ENCODE results near the gene ASB1. TPM values are rescaled to one million over a fixed set of nuclear protein-coding genes. Genes with fewer than 3 reads are reported as not detected.

ASB1 gene
- 21.2 and 34.9 TPM in 2 replicates for total RNA-seq

- DNase-seq (ENCODE audit: low read depth, low spot score) = peak; percentile 19
These were observed at the start of gene ASB1 for GRCh38 chr2:238426568-238427434. Gene ASB1 (plus strand): TSS chr2:238426927. CDS start chr2:238427071, 144 bp downstream.

GRCh38 chr2:238378230-238379095 lies 48.3 kb upstream of the ASB1 start:
- no peak for DNase-seq (ENCODE audit: low read depth, low spot score)

- peak; percentile 57 for DNase-seq (ENCODE audit: low read depth, low spot score)
These were observed 47.5 kb upstream of the ASB1 start for GRCh38 chr2:238379096-238379810.

- DNase-seq (ENCODE audit: low read depth, low spot score) = no peak
These were observed 46.4 kb upstream of the ASB1 start for GRCh38 chr2:238380336-238380735.

GRCh38 chr2:238380785-238381184 lies 45.9 kb upstream of the ASB1 start:
- no peak for DNase-seq (ENCODE audit: low read depth, low spot score)

- DNase-seq (ENCODE audit: low read depth, low spot score) = no peak
These were observed 45.2 kb upstream of the ASB1 start for GRCh38 chr2:238381341-238382115.

GRCh38 chr2:238382381-238382781 lies 44.3 kb upstream of the ASB1 start:
- DNase-seq (ENCODE audit: low read depth, low spot score) = no peak

GRCh38 chr2:238383135-238383534 lies 43.6 kb upstream of the ASB1 start:
- DNase-seq (ENCODE audit: low read depth, low spot score) = no peak

GRCh38 chr2:238383743-238384380 lies 42.9 kb upstream of the ASB1 start:
- no peak for DNase-seq (ENCODE audit: low read depth, low spot score)

GRCh38 chr2:238387332-238387731 lies 39.4 kb upstream of the ASB1 start:
- no peak for DNase-seq (ENCODE audit: low read depth, low spot score)

GRCh38 chr2:238388794-238389193 lies 37.9 kb upstream of the ASB1 start:
- DNase-seq (ENCODE audit: low read depth, low spot score) = no peak

GRCh38 chr2:238389988-238390589 lies 36.6 kb upstream of the ASB1 start:
- no peak for DNase-seq (ENCODE audit: low read depth, low spot score)

GRCh38 chr2:238391042-238391689 lies 35.6 kb upstream of the ASB1 start:
- DNase-seq (ENCODE audit: low read depth, low spot score) = no peak

- DNase-seq (ENCODE audit: low read depth, low spot score) = no peak
These were observed 30.1 kb upstream of the ASB1 start for GRCh38 chr2:238396663-238397062.

GRCh38 chr2:238397356-238397755 lies 29.4 kb upstream of the ASB1 start:
- no peak for DNase-seq (ENCODE audit: low read depth, low spot score)

- no peak for DNase-seq (ENCODE audit: low read depth, low spot score)
These were observed 28.1 kb upstream of the ASB1 start for GRCh38 chr2:238398577-238398976.

- DNase-seq (ENCODE audit: low read depth, low spot score) = no peak
These were observed 27.6 kb upstream of the ASB1 start for GRCh38 chr2:238399094-238399493.

- no peak for DNase-seq (ENCODE audit: low read depth, low spot score)
These were observed 25.2 kb upstream of the ASB1 start for GRCh38 chr2:238401551-238401950.

- DNase-seq (ENCODE audit: low read depth, low spot score) = no peak
These were observed 22.9 kb upstream of the ASB1 start for GRCh38 chr2:238403632-238404405.
